ENCODE measurements around the gene CDHR1. TPM values are rescaled to one million over a fixed set of nuclear protein-coding genes. Genes with fewer than 3 reads are reported as not detected.
"Not testable (repeated sequence)": the region's sequence is repeated elsewhere in the genome, so short reads cannot be mapped to it uniquely, and the experiment has no call there.

The CDHR1 gene
- total RNA-seq, 1 experiment from 2014 or later = not detected

DNA sequence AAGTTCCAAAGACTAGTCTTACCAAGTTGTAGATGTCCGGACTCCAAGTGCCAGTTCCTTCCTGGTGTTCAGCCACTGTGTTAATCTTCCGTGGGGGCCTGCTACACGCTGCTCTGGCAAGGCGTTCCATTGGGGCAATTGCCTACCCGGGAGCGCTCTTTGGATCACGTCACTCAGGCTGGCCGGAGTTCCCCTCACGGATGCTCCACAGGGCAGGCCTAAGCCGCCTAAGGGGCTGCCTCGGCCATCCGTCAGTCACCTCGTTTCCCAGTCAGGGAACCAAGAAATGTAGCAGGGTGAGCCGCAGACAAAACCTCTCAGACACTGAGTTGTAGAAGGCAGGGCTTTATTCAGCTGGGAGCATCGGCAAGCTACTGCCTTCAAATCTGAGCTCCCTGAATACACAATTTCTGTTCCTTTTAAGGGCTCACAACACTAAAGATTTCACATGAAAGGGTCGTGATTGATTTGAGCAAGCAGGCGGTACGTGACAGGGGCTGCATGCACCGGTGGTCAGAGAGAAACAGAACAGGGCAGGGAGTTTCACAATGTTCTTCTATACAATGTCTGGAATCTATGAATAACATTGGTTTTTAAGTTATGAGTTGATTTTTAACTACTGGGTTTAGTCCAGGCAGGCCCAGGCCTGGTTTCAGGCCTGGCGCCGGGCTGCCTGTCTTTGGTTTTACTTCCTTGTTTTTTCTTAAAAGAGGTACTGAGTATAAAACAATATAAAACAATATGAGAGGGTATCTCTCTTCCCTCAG lies 22.5 kb upstream of the CDHR1 start:
- H3K4me3 Mint-ChIP-seq (ENCODE audit: unreplicated experiment); intact Hi-C loops (cut with micrococcal nuclease); H3K27me3 Mint-ChIP-seq (ENCODE audit: insufficient read depth, unreplicated experiment); H3K4me1 Mint-ChIP-seq (ENCODE audit: insufficient read depth, unreplicated experiment); POLR2A ChIA-PET; CTCF ChIA-PET; BruUV-seq (replicated peaks); H3K27ac Mint-ChIP-seq (ENCODE audit: low read depth, unreplicated experiment); DNase-seq (ENCODE audit: unreplicated experiment); H3K36me3 Mint-ChIP-seq (ENCODE audit: insufficient read depth, unreplicated experiment); H3K9me3 Mint-ChIP-seq (ENCODE audit: unreplicated experiment): not testable (repeated sequence)

DNA sequence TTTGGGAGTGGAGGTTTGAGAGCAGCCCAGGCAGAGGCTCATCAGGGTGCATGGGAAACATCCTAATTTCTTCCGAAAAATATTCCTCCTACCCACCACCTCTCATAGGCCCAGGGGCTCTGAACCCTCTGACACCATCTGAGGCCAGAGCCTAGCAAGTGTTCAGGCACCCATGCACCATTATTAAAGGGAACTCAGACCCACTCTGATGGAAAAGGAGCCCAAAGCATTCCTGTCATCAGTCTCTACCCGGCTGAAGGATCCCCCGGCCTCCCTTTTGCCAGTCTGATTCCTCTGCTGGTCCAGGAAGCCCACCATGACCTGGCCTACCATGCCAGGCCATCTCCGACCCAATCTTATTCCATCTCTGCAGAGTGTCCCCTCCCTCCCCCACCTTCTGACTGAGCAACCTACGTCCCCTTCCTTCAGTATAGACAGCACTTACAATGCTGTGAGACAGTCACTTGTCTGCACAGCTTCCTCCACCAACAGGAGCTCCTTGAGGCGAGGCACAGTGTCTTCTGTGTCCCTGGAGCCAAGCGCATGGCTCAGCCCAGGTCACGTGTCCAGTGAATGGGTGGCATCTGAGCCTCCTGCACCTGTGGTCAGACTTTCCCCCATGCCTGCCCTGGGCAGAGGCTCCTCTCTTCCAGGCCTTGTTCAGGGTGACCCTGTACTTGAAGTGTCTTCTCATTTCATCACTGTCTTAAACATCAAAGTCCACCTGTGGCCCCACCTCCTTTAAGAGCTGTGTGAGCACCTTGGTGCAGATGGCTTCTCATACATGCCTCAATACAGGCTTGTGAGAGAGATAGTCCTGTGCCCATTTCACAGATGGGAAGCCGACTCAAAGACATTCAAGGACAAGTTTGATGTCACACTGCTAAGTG lies 21.6 kb upstream of the CDHR1 start:
- ChIA-PET CTCF (interaction anchor here (0.8 to 0.9 kb wide), 2 partner anchors 24 to 25 kb away, joined by 3 to 6 read pairs; no protein-coding TSS in a partner anchor), POLR2A (interaction anchor here (0.6 kb wide), 1 partner anchor 82 kb away, joined by 3 read pairs; no protein-coding TSS in a partner anchor)
- H3K4me3 Mint-ChIP-seq (ENCODE audit: unreplicated experiment) = no peak overlapping the region
- no peaks in the 10 kb centered on the region for H3K9me3 Mint-ChIP-seq (ENCODE audit: unreplicated experiment)
- no peak for DNase-seq (ENCODE audit: unreplicated experiment)
- no peaks in the 10 kb centered on the region for H3K27me3 Mint-ChIP-seq (ENCODE audit: insufficient read depth, unreplicated experiment)
- intact Hi-C loops (cut with micrococcal nuclease) = no loop called here
- H3K36me3 Mint-ChIP-seq (ENCODE audit: insufficient read depth, unreplicated experiment) = no peaks in the 10 kb centered on the region
- no peaks in the 10 kb centered on the region for H3K4me1 Mint-ChIP-seq (ENCODE audit: insufficient read depth, unreplicated experiment)
- TF ChIP-seq, protein P1, sequence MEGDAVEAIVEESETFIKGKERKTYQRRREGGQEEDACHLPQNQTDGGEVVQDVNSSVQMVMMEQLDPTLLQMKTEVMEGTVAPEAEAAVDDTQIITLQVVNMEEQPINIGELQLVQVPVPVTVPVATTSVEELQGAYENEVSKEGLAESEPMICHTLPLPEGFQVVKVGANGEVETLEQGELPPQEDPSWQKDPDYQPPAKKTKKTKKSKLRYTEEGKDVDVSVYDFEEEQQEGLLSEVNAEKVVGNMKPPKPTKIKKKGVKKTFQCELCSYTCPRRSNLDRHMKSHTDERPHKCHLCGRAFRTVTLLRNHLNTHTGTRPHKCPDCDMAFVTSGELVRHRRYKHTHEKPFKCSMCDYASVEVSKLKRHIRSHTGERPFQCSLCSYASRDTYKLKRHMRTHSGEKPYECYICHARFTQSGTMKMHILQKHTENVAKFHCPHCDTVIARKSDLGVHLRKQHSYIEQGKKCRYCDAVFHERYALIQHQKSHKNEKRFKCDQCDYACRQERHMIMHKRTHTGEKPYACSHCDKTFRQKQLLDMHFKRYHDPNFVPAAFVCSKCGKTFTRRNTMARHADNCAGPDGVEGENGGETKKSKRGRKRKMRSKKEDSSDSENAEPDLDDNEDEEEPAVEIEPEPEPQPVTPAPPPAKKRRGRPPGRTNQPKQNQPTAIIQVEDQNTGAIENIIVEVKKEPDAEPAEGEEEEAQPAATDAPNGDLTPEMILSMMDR (IDR thresholded peaks at IDR 0.05; ENCODE audit: unreplicated experiment) = no peak
- H3K27ac Mint-ChIP-seq (ENCODE audit: low read depth, unreplicated experiment) = no peak overlapping the region
- BruUV-seq (replicated peaks) = no TSS peak

DNA sequence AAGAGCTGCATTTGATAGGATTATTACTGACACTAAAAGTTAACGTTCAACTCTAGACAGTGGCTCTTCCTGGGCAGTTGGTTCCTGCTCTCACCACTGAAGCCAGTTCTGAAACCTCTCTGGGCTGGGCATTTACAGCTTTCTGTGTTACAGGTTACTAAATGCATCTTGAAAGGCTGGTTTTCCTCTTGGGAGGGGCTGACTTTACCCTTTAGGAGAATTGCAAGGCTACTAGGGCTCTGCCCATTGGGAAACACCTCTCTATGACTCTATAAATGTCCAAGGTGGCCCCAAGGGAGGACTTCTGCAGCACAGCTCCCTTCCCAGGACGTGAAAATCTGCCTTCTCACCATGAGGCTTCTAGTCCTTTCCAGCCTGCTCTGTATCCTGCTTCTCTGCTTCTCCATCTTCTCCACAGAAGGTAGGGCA lies 20.8 kb upstream of the CDHR1 start, which contains the start of gene GPR15LG:
TSS of gene GPR15LG (plus strand) at position 301 of the 429 bp plus-strand sequence. CDS start at position 352, 51 bp downstream.
- no peaks in the 10 kb centered on the region for H3K9me3 Mint-ChIP-seq (ENCODE audit: unreplicated experiment)
- DNase-seq (ENCODE audit: unreplicated experiment) = no peak
- intact Hi-C loops (cut with micrococcal nuclease) = no loop called here
- ChIA-PET CTCF (interaction anchor here (0.8 to 1.3 kb wide), 5 partner anchors 13 to 97 kb away, joined by 3 to 6 read pairs (median 3); no protein-coding TSS in a partner anchor), POLR2A (interaction anchor here (0.6 kb wide), 1 partner anchor 81 kb away, joined by 3 read pairs; no protein-coding TSS in a partner anchor)
- TF ChIP-seq, protein P1 (IDR thresholded peaks at IDR 0.05; ENCODE audit: unreplicated experiment) = no peak
- H3K4me1 Mint-ChIP-seq (ENCODE audit: insufficient read depth, unreplicated experiment) = no peaks in the 10 kb centered on the region
- H3K4me3 Mint-ChIP-seq (ENCODE audit: unreplicated experiment) = no peak within 1 kb of the TSS
- no peaks in the 10 kb centered on the region for H3K27me3 Mint-ChIP-seq (ENCODE audit: insufficient read depth, unreplicated experiment)
- no peaks in the 10 kb centered on the region for H3K36me3 Mint-ChIP-seq (ENCODE audit: insufficient read depth, unreplicated experiment)
- H3K27ac Mint-ChIP-seq (ENCODE audit: low read depth, unreplicated experiment) = no peak within 1 kb of the TSS
- no TSS peak for BruUV-seq (replicated peaks)

DNA sequence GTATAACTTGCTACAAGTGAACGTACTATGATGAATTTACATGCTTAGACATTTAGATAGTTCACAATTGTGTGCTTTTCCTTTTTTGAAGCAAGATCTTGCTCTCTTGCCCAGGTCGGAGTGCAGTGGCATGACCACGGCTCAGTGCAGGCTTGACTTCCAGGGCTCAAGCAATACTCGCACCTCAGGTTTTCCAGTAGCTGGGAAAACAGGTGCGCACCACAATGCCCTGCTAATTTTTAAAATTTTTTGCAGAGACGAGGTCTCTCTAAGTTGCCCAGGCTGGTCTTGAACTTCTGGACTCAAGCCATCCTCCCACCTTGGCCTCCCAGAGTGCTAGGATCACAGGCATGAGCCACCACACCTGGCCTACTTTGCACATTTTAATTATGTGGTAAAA lies 18.9 kb upstream of the CDHR1 start:
- Mint-ChIP-seq H3K36me3 (ENCODE audit: insufficient read depth, unreplicated experiment) (no peaks in the 10 kb centered on the region), H3K4me1 (ENCODE audit: insufficient read depth, unreplicated experiment) (no peaks in the 10 kb centered on the region), H3K27me3 (ENCODE audit: insufficient read depth, unreplicated experiment) (no peaks in the 10 kb centered on the region), H3K9me3 (ENCODE audit: unreplicated experiment) (no peaks in the 10 kb centered on the region), H3K27ac (ENCODE audit: low read depth, unreplicated experiment) (no peak overlapping the region), H3K4me3 (ENCODE audit: unreplicated experiment) (no peak overlapping the region)
- TF ChIP-seq, protein P1 (IDR thresholded peaks at IDR 0.05; ENCODE audit: unreplicated experiment) = no peak
- BruUV-seq (replicated peaks) = no TSS peak
- POLR2A ChIA-PET = no interaction called here
- CTCF ChIA-PET = interaction anchor here (0.9 kb wide), 2 partner anchors 16 to 28 kb away, joined by 3 read pairs; no protein-coding TSS in a partner anchor
- intact Hi-C loops (cut with micrococcal nuclease) = no loop called here
- no peak for DNase-seq (ENCODE audit: unreplicated experiment)

Measured in MCF 10A (cell line).